ENCODE data around the gene PCDHGB4. TPM values are rescaled to one million over a fixed set of nuclear protein-coding genes. Genes with fewer than 3 reads are reported as not detected.

Gene PCDHGB4
- total and polyA plus RNA-seq, 9 of the 15 experiments (the other 6 are each of a cell fraction or from before 2014, with no cell fraction given), result 0.01 to 0.14 (median 0.03) TPM; not detected in 5

DNA sequence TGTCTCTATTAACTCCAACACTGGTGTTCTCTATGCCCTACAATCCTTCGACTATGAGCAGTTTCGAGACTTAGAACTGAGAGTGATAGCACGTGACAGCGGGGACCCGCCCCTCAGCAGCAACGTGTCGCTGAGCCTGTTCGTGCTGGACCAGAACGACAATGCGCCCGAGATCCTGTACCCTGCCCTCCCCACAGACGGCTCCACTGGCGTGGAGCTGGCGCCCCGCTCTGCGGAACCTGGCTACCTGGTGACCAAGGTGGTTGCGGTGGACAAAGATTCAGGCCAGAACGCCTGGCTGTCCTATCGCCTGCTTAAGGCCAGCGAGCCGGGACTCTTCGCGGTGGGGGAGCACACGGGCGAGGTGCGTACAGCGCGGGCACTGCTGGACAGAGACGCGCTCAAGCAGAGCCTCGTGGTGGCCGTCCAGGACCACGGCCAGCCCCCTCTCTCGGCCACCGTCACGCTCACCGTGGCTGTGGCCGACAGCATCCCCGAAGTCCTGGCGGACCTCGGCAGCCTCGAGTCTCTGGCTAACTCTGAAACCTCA lies 35.3 kb downstream of the PCDHGB4 start (continued):
- TF ChIP-seq, protein P1, sequence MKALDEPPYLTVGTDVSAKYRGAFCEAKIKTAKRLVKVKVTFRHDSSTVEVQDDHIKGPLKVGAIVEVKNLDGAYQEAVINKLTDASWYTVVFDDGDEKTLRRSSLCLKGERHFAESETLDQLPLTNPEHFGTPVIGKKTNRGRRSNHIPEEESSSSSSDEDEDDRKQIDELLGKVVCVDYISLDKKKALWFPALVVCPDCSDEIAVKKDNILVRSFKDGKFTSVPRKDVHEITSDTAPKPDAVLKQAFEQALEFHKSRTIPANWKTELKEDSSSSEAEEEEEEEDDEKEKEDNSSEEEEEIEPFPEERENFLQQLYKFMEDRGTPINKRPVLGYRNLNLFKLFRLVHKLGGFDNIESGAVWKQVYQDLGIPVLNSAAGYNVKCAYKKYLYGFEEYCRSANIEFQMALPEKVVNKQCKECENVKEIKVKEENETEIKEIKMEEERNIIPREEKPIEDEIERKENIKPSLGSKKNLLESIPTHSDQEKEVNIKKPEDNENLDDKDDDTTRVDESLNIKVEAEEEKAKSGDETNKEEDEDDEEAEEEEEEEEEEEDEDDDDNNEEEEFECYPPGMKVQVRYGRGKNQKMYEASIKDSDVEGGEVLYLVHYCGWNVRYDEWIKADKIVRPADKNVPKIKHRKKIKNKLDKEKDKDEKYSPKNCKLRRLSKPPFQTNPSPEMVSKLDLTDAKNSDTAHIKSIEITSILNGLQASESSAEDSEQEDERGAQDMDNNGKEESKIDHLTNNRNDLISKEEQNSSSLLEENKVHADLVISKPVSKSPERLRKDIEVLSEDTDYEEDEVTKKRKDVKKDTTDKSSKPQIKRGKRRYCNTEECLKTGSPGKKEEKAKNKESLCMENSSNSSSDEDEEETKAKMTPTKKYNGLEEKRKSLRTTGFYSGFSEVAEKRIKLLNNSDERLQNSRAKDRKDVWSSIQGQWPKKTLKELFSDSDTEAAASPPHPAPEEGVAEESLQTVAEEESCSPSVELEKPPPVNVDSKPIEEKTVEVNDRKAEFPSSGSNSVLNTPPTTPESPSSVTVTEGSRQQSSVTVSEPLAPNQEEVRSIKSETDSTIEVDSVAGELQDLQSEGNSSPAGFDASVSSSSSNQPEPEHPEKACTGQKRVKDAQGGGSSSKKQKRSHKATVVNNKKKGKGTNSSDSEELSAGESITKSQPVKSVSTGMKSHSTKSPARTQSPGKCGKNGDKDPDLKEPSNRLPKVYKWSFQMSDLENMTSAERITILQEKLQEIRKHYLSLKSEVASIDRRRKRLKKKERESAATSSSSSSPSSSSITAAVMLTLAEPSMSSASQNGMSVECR (CRISPR knock-in tag; IDR thresholded peaks at IDR 0.05), result 0 out of 2 replicates have a peak, but pooled peaks have one; percentile 27
- TF ChIP-seq KDM5B (IDR thresholded peaks at IDR 0.05; ENCODE audit: insufficient replicate concordance, low read depth, low read length), result no peak

DNA sequence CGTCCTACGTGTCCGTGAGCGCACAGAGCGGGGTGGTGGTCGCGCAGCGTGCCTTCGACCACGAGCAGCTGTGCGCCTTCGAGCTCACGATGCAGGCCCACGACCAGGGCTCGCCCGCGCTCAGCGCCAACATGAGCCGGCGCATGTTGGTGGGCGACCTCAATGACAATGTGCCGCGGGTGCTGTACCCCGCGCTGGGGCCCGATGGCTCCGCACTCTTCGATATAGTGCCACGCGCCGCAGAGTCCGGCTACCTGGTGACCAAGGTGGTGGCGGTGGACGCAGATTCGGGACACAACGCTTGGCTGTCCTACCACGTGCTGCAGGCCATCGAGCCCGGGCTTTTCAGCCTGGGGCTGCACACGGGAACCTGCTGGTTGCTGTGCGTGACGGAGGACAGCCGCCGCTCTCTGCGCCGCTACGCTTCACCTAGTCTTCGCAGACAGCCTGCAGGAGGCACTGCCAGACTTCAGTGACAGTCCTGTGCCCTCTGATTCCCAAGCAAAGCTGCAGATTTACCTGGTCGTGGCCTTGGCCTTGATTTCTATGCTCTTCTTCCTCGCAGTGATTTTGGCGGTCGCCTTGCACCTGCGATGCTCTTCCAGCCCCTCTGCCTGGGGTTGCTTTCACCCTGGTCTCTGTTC lies 40.4 kb downstream of the PCDHGB4 start:
- H3K36me3 ChIP-seq (ENCODE audit: control insufficient read depth, insufficient read depth, low read length), result no peaks in the 10 kb centered on the region
- WGBS (ENCODE audit: insufficient coverage, low coverage, missing lambda C conversion rate), result 9% methylated on average over 53 of the region's 53 CpGs
- no peaks in the 10 kb centered on the region; the same call in 1 of the 2 replicates for H3K9me3 ChIP-seq (replicated peaks; ENCODE audit: control insufficient read depth, insufficient read depth, low read depth, low read length)
- ATAC-seq, result no peak
- no peak overlapping the region for H2AFZ ChIP-seq (ENCODE audit: low read depth, low read length)
- H3K4me3 ChIP-seq, result no peak overlapping the region
- peaks cover 0 to 25% of the 10 kb centered on the region in 2 experiments; a peak in 2 of 5 replicates for H3K4me1 ChIP-seq (replicated peaks in 1 of 2; ENCODE audit: control insufficient read depth in 2 of 2, insufficient read depth in 2 of 2, low read length in 2 of 2)
- no TSS peak for BruUV-seq (replicated peaks)
- no peaks in the 10 kb centered on the region for H3K79me2 ChIP-seq (ENCODE audit: control insufficient read depth, insufficient read depth, low read length)
- no peak overlapping the region for H3K9ac ChIP-seq (ENCODE audit: insufficient read depth in 1 of 2, low read depth in 2 of 2, low read length in 2 of 2)
- peaks cover 10 to 43% of the 10 kb centered on the region in 2 experiments; a peak in 3 of 5 replicates for H3K27me3 ChIP-seq (ENCODE audit: control insufficient read depth in 2 of 2, insufficient read depth in 2 of 2, low read length in 2 of 2)
- DNase-seq (ENCODE audit: extremely low read depth in 1 of 4, low spot score in 3 of 4), result no peak
- H4K20me1 ChIP-seq (replicated peaks; ENCODE audit: control insufficient read depth, insufficient read depth, low read length), result no peaks in the 10 kb centered on the region
- CTCF ChIA-PET (ENCODE audit: low intra/inter-chr PET ratio), result no interaction called here
- no peak overlapping the region for H3K4me2 ChIP-seq (ENCODE audit: insufficient read depth, low read length)
- no peak overlapping the region for H3K27ac ChIP-seq (ENCODE audit: extremely low read depth, low read depth, low read length)
- intact Hi-C loops (cut with micrococcal nuclease) (no loop called here), in situ Hi-C loops (cut with MboI) (no loop called here)
- no peak for TF ChIP-seq ZNF695 (CRISPR knock-in tag; IDR thresholded peaks at IDR 0.05)
- TF ChIP-seq, protein P2, sequence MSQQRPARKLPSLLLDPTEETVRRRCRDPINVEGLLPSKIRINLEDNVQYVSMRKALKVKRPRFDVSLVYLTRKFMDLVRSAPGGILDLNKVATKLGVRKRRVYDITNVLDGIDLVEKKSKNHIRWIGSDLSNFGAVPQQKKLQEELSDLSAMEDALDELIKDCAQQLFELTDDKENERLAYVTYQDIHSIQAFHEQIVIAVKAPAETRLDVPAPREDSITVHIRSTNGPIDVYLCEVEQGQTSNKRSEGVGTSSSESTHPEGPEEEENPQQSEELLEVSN (IDR thresholded peaks at IDR 0.05; ENCODE audit: borderline replicate concordance in 1 of 2, extremely low read depth in 1 of 2, insufficient read depth in 1 of 2, insufficient read length in 1 of 2, low read depth in 1 of 2, low read length in 1 of 2, poor library complexity in 1 of 2, severe bottlenecking in 1 of 2), result peak in 1 of 2 experiments; percentile 9
- H3K9me1 ChIP-seq (ENCODE audit: control insufficient read depth, insufficient read depth, low read length), result no peaks in the 10 kb centered on the region
- POLR2A ChIA-PET, result interaction anchor here (0.7 kb wide), 1 partner anchor 80 kb away, joined by 4 read pairs; no protein-coding TSS in a partner anchor
- FAIRE-seq, result no peak
